Nephron (organoid): ENCODE data around the gene SLCO4A1.

ENCODE experiments used
- H3K27ac Mint-ChIP-seq, 3 experiments: 2 replicates each; pipeline ENCODE4 v1.8.0; 2020; ENCODE audit warnings: mixed read lengths in 3 of 3, mild to moderate bottlenecking in 2 of 3, moderate library complexity in 1 of 3
- H3K27me3 Mint-ChIP-seq: 2 replicates; pipeline ENCODE4 v1.8.0; 2021; ENCODE audit warnings: low read depth, mild to moderate bottlenecking, moderate library complexity, mixed read lengths
- H3K36me3 Mint-ChIP-seq: 2 replicates; pipeline ENCODE4 v1.8.0; 2020; ENCODE audit warnings: low read depth, mixed read lengths
- H3K4me1 Mint-ChIP-seq: 2 replicates; pipeline ENCODE4 v1.8.0; 2020; ENCODE audit warnings: mixed read lengths
- H3K4me3 Mint-ChIP-seq, 3 experiments: 2 replicates each; pipeline ENCODE4 v1.8.0; 2020; ENCODE audit warnings: mild to moderate bottlenecking in 3 of 3, mixed read lengths in 3 of 3, moderate library complexity in 2 of 3
- H3K9me3 Mint-ChIP-seq: 2 replicates; pipeline ENCODE4 v1.8.0; 2020; ENCODE audit warnings: mixed read lengths
- CTCF ChIP-seq, 3 experiments: fragments of 200-600 bp; sonication (generic); IDR thresholded peaks; one replicate each; pipeline ENCODE4 v1.5.0; 2021; ENCODE audit warnings: antibody characterized with exemption in 3 of 3; ENCODE audit not compliant: unreplicated experiment in 3 of 3

The SLCO4A1 gene

GRCh38 chr20:62658593-62659178 lies 16.4 kb downstream of the SLCO4A1 start:
- H3K4me3 Mint-ChIP-seq, result no peak overlapping the region
- no peaks in the 10 kb centered on the region for H3K36me3 Mint-ChIP-seq
- no peaks in the 10 kb centered on the region for H3K9me3 Mint-ChIP-seq
- TF ChIP-seq CTCF (IDR thresholded peaks at IDR 0.05; ENCODE audit: unreplicated experiment in 3 of 3), result no peak
- peak overlapping the region in 1 of 3 experiments; percentile 30 for H3K27ac Mint-ChIP-seq
- peaks cover 13% of the 10 kb centered on the region for H3K4me1 Mint-ChIP-seq
- H3K27me3 Mint-ChIP-seq, result peaks cover 10% of the 10 kb centered on the region

- Mint-ChIP-seq H3K36me3 (no peaks in the 10 kb centered on the region), H3K4me1 (peaks cover 13% of the 10 kb centered on the region), H3K27me3 (peaks cover 10% of the 10 kb centered on the region), H3K27ac (peak overlapping the region in 1 of 3 experiments; percentile 30), H3K4me3 (no peak overlapping the region), H3K9me3 (no peaks in the 10 kb centered on the region)
- no peak for TF ChIP-seq CTCF (IDR thresholded peaks at IDR 0.05; ENCODE audit: unreplicated experiment in 3 of 3)
These were observed 17.4 kb downstream of the SLCO4A1 start for GRCh38 chr20:62659488-62660239.

GRCh38 chr20:62660240-62660615 lies 17.9 kb downstream of the SLCO4A1 start:
- Mint-ChIP-seq H3K27ac (no peak overlapping the region), H3K36me3 (no peaks in the 10 kb centered on the region)
- no peak for TF ChIP-seq CTCF (IDR thresholded peaks at IDR 0.05; ENCODE audit: unreplicated experiment in 3 of 3)

GRCh38 chr20:62660768-62661167 lies 18.5 kb downstream of the SLCO4A1 start:
- Mint-ChIP-seq H3K27ac (no peak overlapping the region), H3K9me3 (no peaks in the 10 kb centered on the region), H3K36me3 (no peaks in the 10 kb centered on the region), H3K27me3 (peaks cover 14% of the 10 kb centered on the region), H3K4me1 (peaks cover 13% of the 10 kb centered on the region), H3K4me3 (no peak overlapping the region)
- no peak for TF ChIP-seq CTCF (IDR thresholded peaks at IDR 0.05; ENCODE audit: unreplicated experiment in 3 of 3)

More at GRCh38 chr20:62660240-62660615, 17.9 kb downstream of the SLCO4A1 start:
- Mint-ChIP-seq H3K4me3 (no peak overlapping the region), H3K27me3 (peaks cover 14% of the 10 kb centered on the region), H3K9me3 (no peaks in the 10 kb centered on the region), H3K4me1 (peaks cover 13% of the 10 kb centered on the region)

- no peak overlapping the region for H3K4me3 Mint-ChIP-seq
- TF ChIP-seq CTCF (IDR thresholded peaks at IDR 0.05; ENCODE audit: unreplicated experiment in 3 of 3), result no peak
- H3K36me3 Mint-ChIP-seq, result no peaks in the 10 kb centered on the region
- peaks cover 13% of the 10 kb centered on the region for H3K4me1 Mint-ChIP-seq
- H3K27ac Mint-ChIP-seq, result no peak overlapping the region
- H3K9me3 Mint-ChIP-seq, result no peaks in the 10 kb centered on the region
- H3K27me3 Mint-ChIP-seq, result peaks cover 16% of the 10 kb centered on the region
These were observed 19.3 kb downstream of the SLCO4A1 start for GRCh38 chr20:62661647-62662046.

- H3K9me3 Mint-ChIP-seq, result no peaks in the 10 kb centered on the region
- no peak overlapping the region for H3K27ac Mint-ChIP-seq
- H3K27me3 Mint-ChIP-seq, result peaks cover 24% of the 10 kb centered on the region
- no peaks in the 10 kb centered on the region for H3K36me3 Mint-ChIP-seq
- peaks cover 20% of the 10 kb centered on the region for H3K4me1 Mint-ChIP-seq
- no peak for TF ChIP-seq CTCF (IDR thresholded peaks at IDR 0.05; ENCODE audit: unreplicated experiment in 3 of 3)
- H3K4me3 Mint-ChIP-seq, result no peak overlapping the region
These were observed 20.1 kb downstream of the SLCO4A1 start for GRCh38 chr20:62662422-62662821.
